Urothelium cell line (cell line): ENCODE measurements around the gene PABPN1L.
"Not testable (repeated sequence)": the region's sequence is repeated elsewhere in the genome, so short reads cannot be mapped to it uniquely, and the experiment has no call there.

ENCODE experiments used
- DNase-seq: peaks from one replicate; pipeline ENCODE4 v3.0.0; 2011; ENCODE audit warnings: low spot score, mixed read lengths
- FAIRE-seq: peaks from 2 replicates; lab custom pipeline; 2011; peaks lifted over from hg19 to GRCh38; lab: Jason Lieb, UNC

PABPN1L gene

GRCh38 chr16:88901718-88902337 lies 35.4 kb upstream of the PABPN1L start:
- DNase-seq (no peak), FAIRE-seq (no peak)

- FAIRE-seq (no peak), DNase-seq (no peak)
Observed at GRCh38 chr16:88900662-88901052, 34.2 kb upstream of the PABPN1L start.

- FAIRE-seq: no peak
- no peak for DNase-seq
Observed at GRCh38 chr16:88899901-88900661, 33.6 kb upstream of the PABPN1L start.

DNA sequence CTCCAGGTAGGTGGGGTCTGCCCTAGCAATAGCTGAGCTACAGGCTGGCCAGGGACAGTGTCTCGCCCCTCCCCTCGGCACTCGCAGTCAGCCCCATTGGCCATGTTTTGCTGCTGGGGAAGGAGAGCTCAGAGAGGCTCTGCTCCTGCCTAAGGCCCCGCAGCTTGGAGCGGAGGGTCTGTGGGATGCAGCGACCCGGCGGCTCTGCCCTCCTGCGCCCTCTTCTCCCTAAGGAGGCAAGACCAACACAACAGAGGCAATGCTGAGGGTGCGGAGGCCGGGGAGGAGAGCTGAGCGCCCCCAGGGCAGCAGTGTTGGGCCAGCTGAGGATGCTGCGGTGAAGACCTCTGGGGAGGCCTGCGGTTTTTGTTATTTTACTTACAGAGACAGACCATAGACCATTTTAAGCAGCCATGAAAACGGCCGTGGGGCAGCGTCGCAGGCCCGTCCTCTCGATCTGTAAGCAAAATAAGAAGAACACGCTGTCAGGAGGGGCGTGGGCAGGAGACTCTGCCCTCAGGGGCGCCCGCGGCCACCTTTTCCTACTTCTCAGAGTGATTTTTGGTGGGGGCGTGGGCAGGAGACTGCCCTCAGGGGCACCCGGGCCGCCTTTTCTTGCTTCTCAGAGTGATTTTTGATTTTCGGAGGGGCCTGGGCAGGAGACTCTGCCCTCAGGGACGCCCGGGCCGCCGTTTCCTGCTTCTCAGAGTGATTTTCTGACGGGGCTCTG lies 31.4 kb upstream of the PABPN1L start:
- DNase-seq (no peak), FAIRE-seq (no peak)

DNA sequence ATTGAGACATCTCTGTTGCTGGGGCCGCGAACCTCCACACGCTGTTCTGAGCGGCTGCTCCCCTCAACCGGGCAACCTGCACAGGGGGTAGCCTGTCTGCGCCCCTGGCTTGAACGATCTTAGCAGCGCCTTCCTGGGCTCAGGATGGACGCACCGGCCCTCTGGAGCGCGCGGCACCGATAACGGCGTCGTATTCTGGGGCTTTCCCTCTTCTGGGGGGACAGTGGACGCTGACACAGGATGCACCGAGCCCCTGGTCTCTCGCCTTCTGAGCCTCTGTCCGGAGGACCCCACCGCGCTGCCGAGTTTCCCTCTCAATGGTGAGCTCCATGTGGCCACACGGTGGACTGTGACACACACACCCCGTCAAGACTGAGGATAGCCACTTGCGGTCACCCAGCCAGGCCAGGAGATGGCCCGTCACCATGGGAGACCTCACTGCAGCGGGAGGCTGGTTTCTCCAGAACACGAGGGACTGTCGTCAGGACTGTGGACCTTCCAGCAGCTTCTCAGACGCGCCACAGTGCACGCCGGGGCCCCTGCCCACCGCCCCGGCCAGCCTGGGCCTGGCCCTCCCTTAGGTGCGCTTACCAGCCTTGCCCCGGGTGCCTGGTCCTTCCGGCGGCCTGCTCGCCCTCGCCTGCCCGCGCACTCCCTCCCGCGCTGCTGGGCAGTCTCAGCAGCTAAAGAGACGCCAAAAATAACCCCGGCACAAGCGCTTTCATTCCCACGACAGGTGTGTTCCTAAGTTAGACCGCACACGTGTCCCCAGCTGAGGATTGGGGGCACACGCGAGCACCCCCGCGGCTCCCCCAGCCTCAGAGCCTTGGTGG lies 30.0 kb upstream of the PABPN1L start:
- DNase-seq (no peak), FAIRE-seq (no peak)

DNA sequence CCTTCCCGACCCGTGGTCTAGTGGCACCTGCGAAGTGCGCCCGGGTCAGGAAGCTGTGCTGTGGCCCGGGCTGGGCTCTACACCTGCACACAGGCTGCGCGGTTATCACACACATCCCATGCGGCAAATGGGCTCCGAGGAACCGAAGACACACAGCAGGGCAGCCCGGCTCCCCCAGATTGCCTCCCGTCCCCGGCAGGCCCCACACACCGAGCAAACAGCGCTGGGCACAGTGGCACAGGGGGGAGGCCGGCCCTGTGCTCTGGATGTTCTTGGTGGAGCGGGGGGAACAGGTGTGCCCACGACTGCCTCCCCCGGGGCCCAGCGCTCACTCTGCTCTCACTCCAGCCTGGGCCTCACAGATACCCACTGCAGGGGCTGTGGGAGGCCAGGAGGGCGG lies 28.9 kb upstream of the PABPN1L start:
- no peak for FAIRE-seq

DNA sequence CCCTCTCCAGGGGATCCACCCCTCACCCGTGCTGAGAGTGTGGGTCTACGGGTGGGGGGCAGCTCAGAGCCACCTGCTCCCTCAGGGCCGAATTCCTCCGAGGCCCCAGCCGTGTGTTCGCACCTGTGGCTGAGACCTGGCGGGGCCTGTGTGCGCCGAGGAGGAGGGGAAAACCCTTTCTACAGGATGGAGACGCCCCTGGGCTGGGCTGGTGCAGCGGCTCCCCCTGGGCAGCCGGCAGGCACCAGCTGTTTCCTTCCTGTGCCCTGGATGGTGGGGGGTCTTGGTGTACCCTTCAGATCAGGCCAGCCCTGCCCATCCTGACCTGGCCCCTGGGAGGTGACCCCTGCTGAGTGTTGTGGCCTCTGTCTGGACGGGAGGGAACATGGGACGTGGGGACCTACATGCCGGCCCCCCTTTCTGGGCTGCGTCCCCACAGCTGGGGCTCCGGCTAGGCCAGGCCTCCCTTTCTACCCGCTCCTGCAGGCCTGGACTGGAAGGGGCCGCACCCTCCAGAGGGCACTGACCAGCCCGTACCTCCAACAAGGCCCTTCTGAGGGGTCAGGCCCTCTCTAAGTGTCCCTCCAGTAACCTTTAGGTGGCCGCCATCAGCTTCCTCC lies 28.3 kb upstream of the PABPN1L start:
- FAIRE-seq: no peak

More for the DNA sequence above, 28.9 kb upstream of the PABPN1L start:
- DNase-seq: no peak

DNA sequence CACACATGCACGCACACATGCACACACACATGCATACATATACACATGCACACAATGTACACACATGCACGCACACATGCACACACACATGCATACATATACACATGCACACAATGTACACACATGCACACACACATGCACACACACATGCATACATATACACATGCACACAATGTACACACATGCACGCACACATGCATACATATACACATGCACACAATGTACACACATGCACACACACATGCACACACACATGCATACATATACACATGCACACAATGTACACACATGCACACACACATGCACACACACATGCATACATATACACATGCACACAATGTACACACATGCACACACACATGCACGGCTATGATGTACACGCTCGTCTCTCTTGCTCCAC lies 27.8 kb upstream of the PABPN1L start:
- DNase-seq, FAIRE-seq: not testable (repeated sequence)

More for the DNA sequence above, 28.3 kb upstream of the PABPN1L start:
- DNase-seq: no peak

DNA sequence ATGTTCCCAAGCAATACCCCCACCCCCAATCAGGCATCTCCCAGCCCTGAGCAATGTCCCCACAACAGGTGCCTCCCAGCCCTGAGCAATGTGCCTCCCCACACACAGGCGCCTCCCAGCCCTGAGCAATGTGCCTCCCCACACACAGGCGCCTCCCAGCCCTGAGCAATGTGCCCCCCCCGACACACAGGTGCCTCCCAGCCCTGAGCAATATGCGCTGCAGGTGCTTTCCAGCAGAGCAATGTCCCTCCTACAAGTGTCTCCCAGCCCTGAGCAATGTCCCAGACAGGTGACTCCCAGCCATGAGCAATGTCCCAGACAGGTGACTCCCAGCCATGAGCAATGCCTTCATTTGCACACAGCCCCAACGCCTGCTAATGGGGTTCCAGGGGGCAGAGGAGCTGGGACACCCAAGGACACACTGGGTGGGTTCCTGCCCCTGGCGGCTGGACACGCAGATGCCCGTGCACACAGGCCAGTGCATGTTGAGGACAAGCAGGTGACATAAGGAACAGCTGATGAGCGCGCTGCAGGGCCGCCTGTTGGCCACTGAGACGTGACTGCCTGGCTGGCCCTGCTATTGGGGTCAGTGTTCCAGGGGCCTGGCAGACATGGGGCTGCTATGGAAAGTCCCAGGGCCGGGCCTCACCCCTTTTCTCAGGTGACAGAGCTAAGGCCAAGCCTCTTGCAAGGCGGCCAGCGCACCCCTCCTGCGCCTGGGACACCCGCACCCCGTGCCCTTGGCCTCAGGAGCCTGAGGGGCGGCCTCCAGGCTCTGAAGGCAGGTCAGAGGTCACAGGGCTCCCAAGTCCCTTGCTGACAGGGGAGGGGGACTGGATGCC lies 26.9 kb upstream of the PABPN1L start:
- no peak for FAIRE-seq
- DNase-seq: no peak

GRCh38 chr16:88892065-88892464 lies 25.6 kb upstream of the PABPN1L start:
- FAIRE-seq: no peak
- DNase-seq: no peak

GRCh38 chr16:88891083-88891482 lies 24.6 kb upstream of the PABPN1L start:
- FAIRE-seq: peak; percentile 44
- DNase-seq: peak; percentile 32

GRCh38 chr16:88889702-88890352 lies 23.4 kb upstream of the PABPN1L start:
- not testable (repeated sequence) for DNase-seq, FAIRE-seq

GRCh38 chr16:88888461-88889387 lies 22.3 kb upstream of the PABPN1L start:
- FAIRE-seq (peak; percentile 58), DNase-seq (peak; percentile 48)

GRCh38 chr16:88888057-88888456 lies 21.6 kb upstream of the PABPN1L start:
- DNase-seq: no peak
- FAIRE-seq: no peak

GRCh38 chr16:88886845-88887521 lies 20.5 kb upstream of the PABPN1L start:
- FAIRE-seq: no peak
- DNase-seq: no peak

DNA sequence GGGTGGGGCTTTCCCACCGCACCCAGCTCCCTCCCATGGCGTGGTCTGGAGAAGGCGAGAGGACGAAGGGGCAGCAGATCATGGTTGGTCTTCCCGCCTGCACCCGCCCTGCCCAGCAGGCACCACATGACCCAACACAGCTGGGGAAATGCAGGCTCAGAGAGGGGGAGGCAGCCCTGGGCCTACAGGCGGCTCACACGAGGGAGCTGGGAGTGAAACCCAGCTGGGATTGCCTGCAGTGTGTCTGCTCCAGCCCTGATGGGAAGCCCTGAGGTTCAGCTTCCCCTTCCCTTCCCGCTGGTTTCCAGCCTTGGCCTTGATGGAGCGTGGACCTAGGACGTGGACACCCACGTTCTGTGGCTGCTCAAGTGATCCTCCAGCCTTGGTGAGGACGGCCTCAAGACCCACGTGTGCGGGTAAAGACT lies 20.0 kb upstream of the PABPN1L start:
- FAIRE-seq: no peak
- DNase-seq: no peak

- DNase-seq: no peak
- no peak for FAIRE-seq
Observed at GRCh38 chr16:88885693-88886280, 19.3 kb upstream of the PABPN1L start.
